HG02588 (cell line): ENCODE results near the gene CACNA1A.
"Not testable (repeated sequence)": the region's sequence is repeated elsewhere in the genome, so short reads cannot be mapped to it uniquely, and the experiment has no call there.

ENCODE experiments used
- ATAC-seq: cut with Tn5 transposase; IDR thresholded peaks from one replicate; pipeline ENCODE4 v1.9.1; 2021; ENCODE audit warnings: mild to moderate bottlenecking, moderate library complexity; ENCODE audit not compliant: unreplicated experiment

CACNA1A gene

GRCh38 chr19:13208672-13209483 is 297.4 kb downstream of the CACNA1A start:
- no peak for ATAC-seq

DNA sequence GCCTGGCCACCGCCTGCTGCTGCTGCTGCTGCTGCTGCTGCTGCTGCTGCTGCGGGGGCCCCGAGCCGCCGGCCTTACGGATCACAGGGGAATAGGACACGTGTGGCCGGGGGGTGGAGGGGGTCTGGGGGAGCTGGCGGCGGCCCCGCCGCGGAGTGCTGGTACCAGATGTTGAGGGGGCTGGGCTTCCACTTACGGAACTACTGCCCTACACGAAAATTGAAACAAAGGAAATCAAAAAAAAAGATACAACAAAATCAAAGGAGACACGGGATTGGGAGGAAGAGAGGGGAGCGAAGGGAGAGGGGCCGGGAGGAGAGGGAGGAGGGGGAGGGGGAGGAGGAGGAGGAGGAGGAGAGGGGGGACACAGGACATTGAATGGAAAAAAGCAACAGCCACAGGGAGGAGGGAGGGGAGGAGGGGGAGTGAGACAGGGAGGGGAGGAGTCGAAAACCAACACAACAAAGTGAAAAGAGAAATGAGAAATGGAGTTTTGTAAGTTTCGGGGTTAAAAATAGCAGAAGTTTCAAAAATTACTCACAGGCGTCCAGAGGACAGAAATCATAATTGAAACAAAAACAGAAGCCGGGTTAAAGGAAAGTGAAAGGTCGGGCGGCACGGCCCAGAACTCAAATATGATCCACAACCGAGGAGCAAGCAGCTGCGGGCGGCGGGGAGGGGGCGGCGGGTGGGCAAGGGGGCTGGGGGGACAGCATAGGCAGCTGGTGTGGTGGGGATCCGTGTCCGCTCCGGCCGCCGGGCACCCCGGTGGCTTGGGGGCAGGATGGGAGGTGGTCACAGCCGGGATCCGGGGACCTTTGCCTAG is 298.2 kb downstream of the CACNA1A start:
- no peak for ATAC-seq

DNA sequence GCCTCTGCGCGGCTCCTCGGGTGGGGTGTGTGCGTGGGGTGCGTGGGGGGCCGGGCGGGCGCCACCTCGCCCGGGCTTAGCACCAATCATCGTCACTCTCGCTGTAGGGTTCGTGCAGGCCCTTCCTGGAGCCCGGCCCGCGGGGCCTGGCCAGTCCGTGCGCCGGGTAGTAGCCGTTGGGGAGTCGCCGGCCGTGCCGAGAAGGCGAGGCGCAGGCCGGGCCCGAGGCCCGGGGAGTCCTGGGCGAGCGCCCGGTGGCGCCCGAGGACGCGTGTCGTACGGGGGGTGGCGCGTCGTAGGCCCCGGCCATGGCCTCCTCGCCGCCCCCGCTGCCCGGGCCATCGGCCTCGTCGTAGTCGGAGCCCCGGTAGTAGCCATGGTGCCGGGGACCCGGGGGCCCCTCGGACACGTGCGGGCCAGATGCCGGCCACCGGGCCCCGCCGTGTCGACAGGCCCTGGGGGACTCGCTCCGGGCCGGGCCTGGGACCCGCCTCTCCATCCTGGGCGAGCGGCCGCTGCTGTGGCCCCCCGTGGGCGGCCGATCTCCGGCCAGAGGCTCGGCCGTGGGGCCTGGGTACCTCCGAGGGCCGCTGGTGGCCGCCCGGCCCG is 298.9 kb downstream of the CACNA1A start:
- no peak for ATAC-seq

DNA sequence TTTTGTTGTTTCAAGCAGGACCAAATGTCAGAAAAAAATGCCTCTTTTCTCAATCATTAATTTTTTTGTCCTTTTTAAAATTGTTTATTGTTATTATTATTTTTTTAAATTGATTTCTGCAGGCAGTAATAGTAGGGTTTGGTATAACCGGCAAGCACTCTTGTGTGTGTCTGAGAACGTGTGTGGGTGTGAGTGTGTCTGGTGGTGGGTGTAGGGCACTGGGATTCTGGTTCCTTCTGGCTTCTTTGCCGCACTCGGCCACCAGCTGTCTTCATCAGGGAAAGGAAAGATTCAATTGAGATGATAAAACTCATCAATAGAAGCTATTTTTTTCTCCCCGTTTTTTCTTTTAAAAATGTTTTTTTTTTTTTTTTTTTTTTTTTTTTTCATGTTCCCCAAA is 299.7 kb downstream of the CACNA1A start:
- no peak for ATAC-seq

DNA sequence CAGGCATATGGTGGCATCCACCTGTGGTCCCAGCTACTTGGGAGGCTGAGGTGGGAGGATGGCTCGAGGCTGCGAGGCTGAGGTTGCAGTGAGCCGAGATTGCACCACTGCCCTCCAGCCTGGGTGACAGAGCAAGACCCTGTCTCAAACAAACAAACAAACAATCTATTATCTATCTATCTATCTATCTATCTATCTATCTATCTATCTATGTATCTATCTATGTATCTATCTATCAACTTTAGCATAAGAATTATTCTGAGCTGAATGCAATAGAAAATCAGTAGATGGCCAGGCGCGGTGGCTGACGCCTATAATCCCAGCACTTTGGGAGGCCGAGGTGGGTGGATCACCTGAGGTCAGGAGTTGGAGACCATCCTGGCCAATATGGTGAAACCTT is 304.2 kb downstream of the CACNA1A start:
- ATAC-seq, result not testable (repeated sequence)

GRCh38 chr19:13198634-13199033 is 307.6 kb downstream of the CACNA1A start:
- no peak for ATAC-seq

GRCh38 chr19:13195678-13196077 is 310.6 kb downstream of the CACNA1A start:
- ATAC-seq, result no peak

GRCh38 chr19:13190781-13191540 is 315.3 kb downstream of the CACNA1A start:
- no peak for ATAC-seq

DNA sequence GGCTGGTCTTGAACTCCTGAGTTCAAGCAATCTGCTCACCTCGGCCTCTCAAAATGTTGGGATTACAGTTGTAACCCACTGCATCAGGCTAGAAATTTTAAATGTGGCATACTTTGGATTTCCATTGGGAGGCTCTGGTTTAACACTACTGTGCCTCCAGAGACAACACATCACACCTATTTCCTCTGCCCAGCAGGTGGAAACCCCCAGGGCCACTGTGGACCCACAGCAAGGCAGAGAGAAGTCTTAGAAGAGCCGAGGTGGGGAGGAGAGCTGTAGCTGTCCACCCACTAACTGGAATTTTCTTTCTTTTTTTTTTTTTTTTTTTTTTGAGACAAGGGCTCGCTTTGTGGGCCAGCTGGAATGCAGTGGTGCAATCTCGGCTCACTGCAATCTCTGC is 316.7 kb downstream of the CACNA1A start:
- ATAC-seq, result no peak

- no peak for ATAC-seq
These were observed 318.9 kb downstream of the CACNA1A start for GRCh38 chr19:13187419-13187818.

- ATAC-seq, result not testable (repeated sequence)
These were observed 319.6 kb downstream of the CACNA1A start for GRCh38 chr19:13186688-13187087.

DNA sequence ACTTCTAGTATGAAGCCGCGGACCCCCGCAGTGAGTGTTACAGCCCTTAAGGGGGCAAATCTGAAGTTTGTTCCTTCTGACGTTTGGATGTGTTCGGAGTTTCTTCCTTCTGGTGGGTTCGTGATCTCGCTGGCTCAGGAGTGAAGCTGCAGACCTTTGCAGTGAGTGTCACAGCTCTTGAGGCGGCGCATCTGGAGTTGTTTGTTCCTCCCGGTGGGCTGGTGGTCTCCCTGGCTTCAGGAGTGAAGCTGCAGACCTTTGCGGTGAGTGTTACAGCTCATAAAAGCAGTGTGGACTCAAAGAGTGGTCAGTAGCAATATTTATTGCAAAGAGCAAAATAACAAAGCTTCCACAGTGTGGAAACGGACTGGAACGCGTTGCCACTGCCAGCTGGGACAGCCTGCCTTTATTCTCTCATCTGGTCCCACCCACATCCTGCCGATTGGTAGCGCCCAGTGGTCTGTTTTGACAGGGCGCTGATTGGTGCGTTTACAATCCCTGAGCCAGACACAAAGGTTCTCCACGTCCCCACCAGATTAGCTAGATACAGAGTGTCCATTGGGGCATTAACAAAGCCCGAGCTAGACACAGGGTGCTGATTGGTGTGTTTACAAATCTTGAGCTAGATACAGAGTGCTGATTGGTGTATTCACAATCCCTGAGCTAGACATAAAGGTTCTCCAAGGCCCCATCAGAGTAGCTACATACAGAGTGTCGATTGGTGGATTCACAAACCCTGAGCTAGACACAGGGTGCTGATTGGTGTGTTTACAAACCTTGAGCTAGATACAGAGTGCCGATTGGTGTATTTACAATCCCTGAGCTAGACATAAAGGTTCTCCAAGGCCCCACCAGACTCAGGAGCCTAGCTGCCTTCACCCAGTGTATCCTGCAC is 320.3 kb downstream of the CACNA1A start:
- not testable (repeated sequence) for ATAC-seq

- not testable (repeated sequence) for ATAC-seq
These were observed 321.4 kb downstream of the CACNA1A start for GRCh38 chr19:13184926-13185325.

- ATAC-seq, result no peak
These were observed 324.4 kb downstream of the CACNA1A start for GRCh38 chr19:13181747-13182388.

DNA sequence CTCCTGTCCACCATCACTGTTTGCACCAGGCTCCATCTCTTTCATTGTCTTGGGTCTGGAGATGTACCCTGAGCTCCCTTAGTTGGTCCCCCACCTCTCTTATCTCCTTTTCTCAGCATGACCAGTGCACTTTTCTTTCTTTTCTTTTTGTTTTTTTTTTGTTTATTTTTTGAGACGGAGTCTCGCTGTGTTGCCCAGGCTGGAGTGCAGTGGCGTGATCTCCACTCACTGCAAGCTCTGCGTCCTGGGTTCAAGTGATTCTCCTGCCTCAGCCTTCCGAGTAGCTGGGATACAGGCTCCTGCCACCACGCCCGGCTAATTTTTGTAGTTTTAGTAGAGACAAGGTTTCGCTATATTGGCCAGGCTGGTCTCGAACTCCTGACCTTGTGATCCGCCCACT is 328.0 kb downstream of the CACNA1A start:
- not testable (repeated sequence) for ATAC-seq

- ATAC-seq, result not testable (repeated sequence)
These were observed 328.7 kb downstream of the CACNA1A start for GRCh38 chr19:13177584-13177983.

- no peak for ATAC-seq
These were observed 329.9 kb downstream of the CACNA1A start for GRCh38 chr19:13176345-13176744.

GRCh38 chr19:13173139-13173737 is 333.0 kb downstream of the CACNA1A start:
- no peak for ATAC-seq
